NK-92 (cell line): ENCODE data around the gene HSBP1L1.
"Not testable (repeated sequence)": the region's sequence is repeated elsewhere in the genome, so short reads cannot be mapped to it uniquely, and the experiment has no call there.

Experiments used
- DNase-seq: peaks from one replicate; lab custom pipeline; 2025; ENCODE audit not compliant: unreplicated experiment; lab: John Stamatoyannopoulos, UW

Gene HSBP1L1

GRCh38 chr18:79960161-79960801 is 4.2 kb upstream of the HSBP1L1 start:
- DNase-seq = not testable (repeated sequence)

DNA sequence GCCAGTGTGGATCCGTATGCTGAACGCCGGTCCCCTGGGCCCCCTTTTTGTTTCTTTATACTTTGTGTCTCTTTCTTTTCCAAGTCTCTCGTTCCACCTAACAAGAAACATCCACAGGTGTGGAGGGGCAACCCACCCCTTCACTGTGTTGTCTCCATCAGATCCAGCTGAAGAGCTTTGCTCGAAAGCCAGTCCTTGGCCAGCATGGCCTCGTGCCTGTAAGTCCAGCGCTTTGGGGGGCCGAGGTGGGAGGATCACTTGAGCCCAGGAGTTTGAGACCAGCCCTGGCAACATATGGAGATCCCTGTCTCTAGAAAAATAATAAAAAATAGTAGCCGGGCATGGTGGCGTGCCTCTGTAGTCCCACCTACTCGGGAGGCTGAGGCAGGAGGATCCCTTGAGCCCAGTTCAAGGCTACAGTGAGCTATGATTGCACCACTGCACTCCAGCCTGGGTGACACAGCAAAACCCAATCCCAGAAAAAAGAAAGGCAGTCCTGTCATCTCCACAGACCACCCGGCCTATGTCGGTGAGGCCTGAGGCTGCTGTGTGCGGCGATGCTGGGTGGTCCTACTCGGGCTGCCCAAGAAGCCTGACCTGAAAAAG is 3.4 kb upstream of the HSBP1L1 start:
- no peak for DNase-seq

DNA sequence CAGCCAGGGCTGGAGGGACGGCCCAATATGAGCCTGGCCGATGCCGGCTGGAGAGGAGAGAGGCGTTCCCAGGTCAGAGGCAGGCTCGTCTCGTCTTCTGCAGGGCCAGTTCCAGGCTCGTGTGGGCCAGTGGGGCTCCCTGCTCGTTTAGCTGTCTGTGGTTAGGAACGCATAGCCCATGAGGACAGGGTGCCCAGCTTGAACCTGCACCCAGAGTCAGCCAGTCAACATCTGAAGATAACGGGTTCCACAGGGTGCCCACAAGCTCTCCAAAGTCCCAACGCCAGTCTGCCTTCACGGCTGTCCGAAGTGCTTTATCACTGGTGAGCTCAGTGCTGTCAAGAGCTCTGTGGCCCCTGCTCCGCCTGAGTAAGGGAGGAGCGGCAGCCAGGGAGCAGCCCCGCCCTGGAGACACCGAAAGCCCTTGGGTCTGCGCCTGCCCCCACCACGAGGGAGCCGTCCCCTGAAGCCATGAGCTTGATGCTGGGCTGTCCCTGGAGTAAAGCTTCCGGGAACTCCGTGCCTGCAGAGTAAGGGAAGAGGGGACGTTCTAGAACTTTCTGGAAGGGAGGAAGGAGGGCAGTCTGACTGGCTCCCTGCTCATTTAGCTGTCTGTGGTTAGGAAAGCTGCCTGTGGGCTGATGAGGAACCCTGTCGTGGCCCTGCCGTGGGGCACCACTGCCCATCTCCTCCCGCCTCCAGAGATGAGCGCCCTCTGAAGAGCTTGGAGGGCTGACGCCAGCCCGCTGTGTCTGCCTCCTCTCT is 2.7 kb upstream of the HSBP1L1 start:
- DNase-seq = no peak

DNA sequence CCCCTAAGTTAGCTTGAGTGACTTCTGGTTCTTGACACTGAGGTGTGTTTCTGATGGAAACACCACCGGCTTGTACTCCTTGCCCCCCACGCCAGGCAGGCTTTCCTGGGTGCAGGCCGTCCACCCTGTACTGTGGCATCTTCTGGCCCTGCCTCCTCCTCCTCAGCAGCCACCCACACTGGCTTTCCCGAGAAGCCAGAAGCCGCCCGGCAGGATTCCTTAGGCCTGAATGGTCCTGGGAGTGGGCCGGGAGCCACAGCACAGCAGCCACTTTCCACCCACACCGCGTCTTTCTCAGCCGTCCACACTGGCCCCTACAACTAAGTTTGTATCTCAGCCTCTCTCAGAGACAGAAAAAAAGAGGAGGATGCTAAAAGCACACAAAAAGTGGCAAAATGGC is 2.1 kb upstream of the HSBP1L1 start:
- DNase-seq = no peak

DNA sequence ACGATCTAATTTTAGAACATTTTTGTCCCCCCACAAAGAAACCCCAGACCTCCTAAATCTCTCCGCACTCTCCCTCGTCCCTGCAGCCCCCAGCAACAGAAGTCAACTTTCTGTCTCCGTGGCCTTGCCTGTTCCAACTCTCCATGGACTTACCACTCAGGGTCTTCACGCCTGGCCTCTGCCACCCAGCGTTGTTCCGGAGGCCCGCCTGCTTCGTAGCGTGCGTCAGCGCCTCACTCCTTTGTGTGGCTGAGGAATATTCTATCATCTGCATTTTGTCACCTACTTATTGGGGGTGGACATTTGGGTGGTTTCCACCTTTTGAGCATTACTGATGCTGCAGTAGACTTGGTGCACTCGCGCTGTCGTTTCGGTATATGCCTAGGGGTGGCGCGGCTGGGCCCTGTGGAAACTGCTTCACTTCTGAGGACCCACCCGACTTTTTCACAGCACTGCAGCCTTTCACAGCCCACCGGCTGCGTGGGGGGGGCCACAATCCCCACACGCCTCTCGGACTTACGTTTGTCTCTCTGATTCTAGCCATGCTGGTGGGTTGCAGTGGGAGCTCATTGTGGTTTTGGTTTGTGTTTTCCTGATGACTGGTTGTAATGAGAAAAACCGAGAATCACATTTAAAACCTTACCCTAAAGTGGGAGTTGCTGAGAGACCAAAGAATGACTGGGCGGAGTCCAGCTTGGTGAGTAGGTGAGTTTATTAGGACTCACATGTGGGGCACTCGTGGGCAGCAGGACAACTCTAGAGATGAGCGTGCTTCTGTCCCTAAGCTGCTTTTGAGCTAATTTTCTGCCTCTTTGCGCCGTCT is 1.4 kb upstream of the HSBP1L1 start:
- DNase-seq = no peak

DNA sequence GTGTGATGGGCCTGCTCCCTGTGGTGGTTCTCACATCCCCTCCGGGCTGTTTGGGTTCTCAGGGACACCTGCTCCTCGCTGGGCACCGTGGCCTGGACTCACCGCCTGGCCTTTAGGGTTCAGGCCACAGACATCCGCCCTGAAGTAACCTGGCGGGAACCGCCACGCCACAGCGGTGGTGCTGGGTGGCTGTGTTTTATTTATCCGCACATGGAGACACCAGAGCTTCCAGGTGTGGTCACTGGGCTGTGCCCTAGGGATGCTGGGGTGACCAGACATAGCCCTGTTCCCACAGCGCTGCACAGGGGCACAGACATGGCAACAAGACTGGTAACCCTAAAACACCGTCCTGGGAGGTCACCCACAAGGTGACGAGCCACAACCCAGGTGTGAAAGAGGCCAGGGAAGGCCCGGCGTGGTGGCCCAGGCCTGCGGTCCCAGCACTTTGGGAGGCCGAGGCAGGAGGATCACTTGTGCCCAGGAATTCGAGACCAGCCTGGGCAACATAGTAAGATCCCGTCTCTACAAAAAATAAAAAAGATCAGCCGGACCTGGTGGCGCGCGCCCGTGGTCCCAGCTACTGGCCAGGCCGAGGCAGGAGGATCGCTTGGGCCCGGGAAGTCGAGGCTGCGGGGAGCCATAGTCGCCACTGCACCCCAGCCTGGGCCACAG is 649 bp upstream of the HSBP1L1 start:
- DNase-seq = no peak

GRCh38 chr18:79965119-79965902 is 868 bp downstream of the HSBP1L1 start:
- no peak for DNase-seq

- DNase-seq = no peak
Measured at GRCh38 chr18:79970419-79971133, 6.1 kb downstream of the HSBP1L1 start.

- DNase-seq = no peak
Measured at GRCh38 chr18:79971211-79971952, 6.9 kb downstream of the HSBP1L1 start.

DNA sequence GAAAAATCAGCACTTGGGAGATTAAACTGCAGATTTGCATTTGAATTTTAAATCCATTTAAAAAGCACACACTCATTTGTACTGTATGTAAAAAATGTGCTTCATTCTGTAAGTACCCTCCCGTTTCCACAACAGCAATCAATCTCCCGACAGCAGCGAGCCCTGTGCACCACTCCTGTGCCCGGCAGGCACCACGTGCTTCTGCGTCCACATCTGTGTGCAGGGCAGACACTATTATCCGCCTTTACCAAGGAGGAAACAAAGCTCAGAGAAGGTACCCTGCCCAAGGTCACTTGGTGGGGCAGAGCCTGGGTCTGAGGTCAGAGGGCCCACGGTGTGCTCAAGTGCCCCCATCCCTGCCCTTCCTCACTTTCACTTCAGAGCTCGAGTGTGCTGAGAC is 7.5 kb downstream of the HSBP1L1 start:
- DNase-seq = no peak

DNA sequence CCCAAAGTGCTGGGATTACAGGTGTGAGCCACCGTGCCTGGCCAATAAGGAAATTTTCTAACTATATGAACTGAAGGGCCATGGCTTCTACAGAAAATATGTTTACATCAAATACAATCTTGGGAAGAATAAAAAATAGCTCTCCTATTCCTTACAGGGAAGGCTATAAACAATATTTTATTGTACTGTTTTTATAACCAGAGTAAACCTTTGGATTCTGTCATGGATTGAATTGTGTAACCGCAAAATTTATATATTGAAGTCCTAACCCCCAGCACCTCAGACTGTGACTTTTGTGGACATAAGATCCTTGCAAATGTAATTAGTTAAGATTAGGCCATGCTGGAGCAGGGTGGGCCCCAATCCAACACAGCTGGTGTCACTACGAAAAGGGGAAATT is 8.3 kb downstream of the HSBP1L1 start:
- DNase-seq = no peak

DNA sequence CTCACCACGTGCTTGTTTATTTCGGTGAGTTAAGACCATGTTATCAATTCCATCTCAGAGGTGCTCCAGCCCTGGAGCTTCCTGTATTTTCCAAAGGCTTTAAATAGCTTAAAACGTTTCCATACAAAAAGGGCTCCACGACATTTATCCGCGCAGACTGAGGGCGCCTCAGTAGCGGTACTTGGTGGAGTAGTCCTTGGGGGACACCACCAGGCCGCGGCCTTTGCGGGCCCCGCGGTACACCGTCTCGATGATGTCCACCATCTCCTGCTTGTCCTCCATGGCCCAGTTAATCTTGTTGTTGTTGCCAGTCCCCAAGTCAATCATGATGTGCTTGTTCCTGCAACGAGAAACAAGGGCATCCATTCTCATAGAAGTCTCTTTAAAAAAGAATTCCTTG is 9.1 kb downstream of the HSBP1L1 start:
- DNase-seq = no peak

GRCh38 chr18:79974025-79974654 is 9.7 kb downstream of the HSBP1L1 start:
- DNase-seq = no peak

DNA sequence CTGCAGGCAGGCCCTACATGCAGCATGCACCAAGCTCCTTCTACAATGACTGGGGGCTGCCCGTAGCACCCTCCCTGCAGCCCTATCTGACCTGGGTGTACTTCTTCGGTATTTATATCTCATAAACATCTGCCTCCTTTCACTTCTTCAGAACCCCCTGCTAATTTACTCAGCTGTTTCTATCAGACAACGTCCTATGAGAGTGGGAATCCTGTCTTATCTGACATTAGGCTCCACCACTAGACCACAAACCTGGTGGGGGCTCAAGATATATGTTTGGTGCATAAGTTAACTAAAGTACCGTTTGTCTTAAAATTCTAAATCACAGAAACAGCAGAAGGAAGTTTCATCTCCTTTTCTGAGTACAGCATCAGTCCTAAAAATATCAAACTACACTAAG is 10.6 kb downstream of the HSBP1L1 start:
- no peak for DNase-seq

- no peak for DNase-seq
Measured at GRCh38 chr18:79975985-79976680, 11.7 kb downstream of the HSBP1L1 start.

DNA sequence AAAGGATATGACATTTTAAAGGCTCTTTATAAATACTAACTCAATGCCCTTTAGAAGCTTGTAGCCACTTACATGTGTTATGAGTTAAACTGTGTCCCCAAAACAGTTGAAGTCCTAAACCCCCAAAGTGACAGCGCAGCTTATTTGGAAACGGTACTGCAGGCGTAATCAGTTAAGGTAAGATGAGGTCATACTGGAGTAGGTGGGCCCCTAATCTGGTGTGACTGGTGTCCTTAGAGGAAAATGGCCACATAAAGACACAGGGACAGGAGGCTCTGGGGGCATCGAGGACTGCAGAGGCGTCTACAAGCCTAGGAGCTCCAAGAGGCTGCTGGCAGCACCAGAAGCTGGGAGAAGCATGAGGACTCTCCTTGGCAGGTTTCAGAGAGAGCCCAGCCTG is 15.4 kb downstream of the HSBP1L1 start:
- DNase-seq = no peak

DNA sequence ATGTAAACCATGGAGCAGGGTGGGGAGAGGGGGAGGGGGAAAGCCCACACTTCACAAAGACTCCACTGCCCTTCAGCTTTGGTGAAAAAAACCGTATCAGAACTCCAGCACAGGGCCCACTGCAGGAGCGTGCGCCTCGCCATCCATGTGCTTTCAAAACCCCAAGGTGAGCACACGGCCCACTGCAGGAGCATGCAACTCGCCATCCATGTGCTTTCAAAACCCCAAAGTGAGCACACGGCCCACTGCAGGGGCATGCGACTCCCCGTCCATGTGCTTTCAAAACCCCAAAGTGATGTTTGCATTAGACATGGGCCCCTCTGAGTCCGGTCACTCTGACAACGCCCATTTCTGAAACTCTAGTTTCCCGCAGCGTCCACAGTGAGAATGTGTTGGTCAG is 16.1 kb downstream of the HSBP1L1 start:
- DNase-seq = no peak

DNA sequence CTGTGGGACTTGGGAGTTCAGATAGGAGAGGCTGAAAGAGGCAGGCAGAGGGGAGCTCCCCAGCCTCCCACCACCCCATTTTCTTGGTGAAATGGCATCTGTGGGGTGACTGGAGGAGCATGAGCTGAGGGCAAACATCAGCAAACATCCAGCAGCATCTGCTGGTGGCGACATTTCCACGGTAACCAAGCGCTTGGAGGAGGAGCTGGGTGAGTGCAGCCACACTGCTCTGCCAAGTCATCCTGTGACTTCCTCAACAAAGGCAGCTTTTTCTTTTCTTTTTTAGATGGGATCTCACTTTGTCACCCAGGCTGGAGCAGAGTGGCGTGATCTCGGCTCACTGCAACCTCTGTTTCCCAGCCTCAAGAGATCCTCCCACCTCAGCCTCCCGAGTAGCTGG is 18.3 kb downstream of the HSBP1L1 start:
- DNase-seq = no peak
